H1 (cell line): ENCODE results near the gene SLC35B2. TPM values are rescaled to one million over a fixed set of nuclear protein-coding genes. Genes with fewer than 3 reads are reported as not detected.

Experiments
- CTCF ChIA-PET: fragments of 300-600 bp; sonication (Branson Sonifier 250); formaldehyde crosslinking; loops from one replicate; lab custom pipeline; 2021; ENCODE audit not compliant: partially characterized antibody; lab: Charles Lee
- POLR2A ChIA-PET: fragments of 300-600 bp; sonication (Branson Sonifier 250); formaldehyde crosslinking; loops from one replicate; lab custom pipeline; 2021; ENCODE audit warnings: inconsistent platforms; ENCODE audit not compliant: partially characterized antibody; lab: Charles Lee
- DNase-seq, 2 experiments: peaks; one replicate each; pipeline versions ENCODE4 v3.0.0 to v3.0.0-alpha.2; 2010 to 2022; ENCODE audit warnings: low spot score in 2 of 2, low read depth in 1 of 2, mixed read lengths in 1 of 2
- FAIRE-seq: peaks from 2 replicates; lab custom pipeline; 2011; peaks lifted over from hg19 to GRCh38; lab: Jason Lieb, UNC
- H2AFZ ChIP-seq: 2 replicates; pipeline ENCODE4 v1.8.1; 2012; ENCODE audit warnings: low read length, inconsistent platforms
- H2AK5ac ChIP-seq: 2 replicates; pipeline ENCODE4 v1.6.1; 2013; ENCODE audit warnings: low read depth, low read length
- H2BK120ac ChIP-seq: replicated peaks from 2 replicates; pipeline ENCODE3; 2013; ENCODE audit warnings: low read depth, low read length, inconsistent platforms
- H2BK12ac ChIP-seq: 2 replicates; pipeline ENCODE4 v1.6.1; 2013; ENCODE audit warnings: low read depth, low read length
- H2BK15ac ChIP-seq: 2 replicates; pipeline ENCODE4 v1.6.1; 2013; ENCODE audit warnings: low read length
- H2BK20ac ChIP-seq: 2 replicates; pipeline ENCODE4 v1.6.1; 2013; ENCODE audit warnings: low read length
- H2BK5ac ChIP-seq: 2 replicates; pipeline ENCODE4 v1.6.1; 2013; ENCODE audit warnings: low read depth, low read length
- H3K14ac ChIP-seq: 2 replicates; pipeline ENCODE4 v1.6.1; 2013; ENCODE audit warnings: inconsistent platforms; ENCODE audit not compliant: insufficient read length
- H3K18ac ChIP-seq: 2 replicates; pipeline ENCODE4 v1.6.1; 2013; ENCODE audit warnings: low read length; ENCODE audit errors: extremely low read depth
- H3K23ac ChIP-seq: 2 replicates; pipeline ENCODE4 v1.6.1; 2013; ENCODE audit warnings: inconsistent platforms; ENCODE audit not compliant: insufficient read length
- H3K23me2 ChIP-seq: 2 replicates; pipeline ENCODE4 v1.6.1; 2013; ENCODE audit warnings: low read depth, low read length
- H3K27ac ChIP-seq: 2 replicates; pipeline ENCODE4 v1.6.1; 2011; ENCODE audit warnings: low read depth, low read length, inconsistent platforms
- H3K27me3 ChIP-seq, 4 experiments: replicated peaks in 1 of 4; 1 replicate in 1 of 4; 2 replicates in 3 of 4; pipeline versions ENCODE4 v1.6.1 to v1.8.1; 2011 to 2013; ENCODE audit warnings: low read length in 3 of 4, mild to moderate bottlenecking in 3 of 4, inconsistent platforms in 2 of 4, mixed read lengths in 2 of 4, moderate library complexity in 1 of 4; ENCODE audit not compliant: control insufficient read depth in 3 of 4, insufficient read depth in 3 of 4; ENCODE audit errors: extremely low read depth in 1 of 4
- H3K36me3 ChIP-seq, 4 experiments: 2 replicates each; pipeline versions ENCODE4 v1.6.1 to v1.8.1; 2011 to 2013; ENCODE audit warnings: mild to moderate bottlenecking in 4 of 4, low read length in 3 of 4, moderate library complexity in 2 of 4, control low read depth in 1 of 4, inconsistent platforms in 1 of 4; ENCODE audit not compliant: insufficient read depth in 4 of 4, control insufficient read depth in 2 of 4
- H3K4ac ChIP-seq: replicated peaks from 2 replicates; pipeline ENCODE3; 2013; ENCODE audit warnings: low read length, low read depth, mixed read lengths, inconsistent platforms; ENCODE audit not compliant: insufficient read length
- H3K4me1 ChIP-seq, 4 experiments: replicated peaks in 1 of 4; 1 replicate in 1 of 4; 2 replicates in 3 of 4; pipeline versions ENCODE4 v1.6.1 to v1.8.1; 2011 to 2013; ENCODE audit warnings: low read length in 3 of 4, inconsistent platforms in 2 of 4, mixed read lengths in 1 of 4; ENCODE audit not compliant: insufficient read depth in 4 of 4, control insufficient read depth in 3 of 4
- H3K4me2 ChIP-seq, 2 experiments: 2 replicates each; pipeline versions ENCODE4 v1.6.1 to v1.8.1; 2011 to 2013; ENCODE audit warnings: low read depth in 2 of 2, low read length in 2 of 2, control low read depth in 1 of 2, inconsistent platforms in 1 of 2, mild to moderate bottlenecking in 1 of 2; ENCODE audit not compliant: insufficient read depth in 1 of 2
- H3K4me3 ChIP-seq, 4 experiments: fragments of 200-600, 300-600 bp in 1 of 4; sonication (generic), shearing (Covaris generic), sonication (Bioruptor Twin) in 1 of 4; 2 replicates each; pipeline versions ENCODE4 v1.5.1 to v1.8.1; 2011 to 2016; ENCODE audit warnings: low read length in 4 of 4, low read depth in 3 of 4, control low read depth in 2 of 4, inconsistent platforms in 2 of 4, mild to moderate bottlenecking in 2 of 4, mixed read lengths in 1 of 4, moderate library complexity in 1 of 4; ENCODE audit not compliant: insufficient read depth in 2 of 4; ENCODE audit errors: extremely low read depth in 1 of 4
- H3K56ac ChIP-seq: replicated peaks from 2 replicates; pipeline ENCODE3; 2013; ENCODE audit warnings: low read depth, mild to moderate bottlenecking, mixed read lengths, low read length, inconsistent platforms; ENCODE audit not compliant: insufficient read length
- H3K79me1 ChIP-seq: 2 replicates; pipeline ENCODE4 v1.6.1; 2013; ENCODE audit warnings: low read depth, low read length, control low read depth
- H3K79me2 ChIP-seq, 2 experiments: 2 replicates each; pipeline versions ENCODE4 v1.6.1 to v1.8.1; 2012 to 2013; ENCODE audit warnings: low read length in 2 of 2, mild to moderate bottlenecking in 2 of 2, inconsistent platforms in 1 of 2; ENCODE audit not compliant: insufficient read depth in 2 of 2, control insufficient read depth in 1 of 2
- H3K9ac ChIP-seq, 4 experiments: replicated peaks in 1 of 4; 1 replicate in 1 of 4; 2 replicates in 3 of 4; pipeline versions ENCODE4 v1.6.1 to v1.8.1; 2011 to 2013; ENCODE audit warnings: low read depth in 3 of 4, low read length in 3 of 4, control low read depth in 2 of 4, mild to moderate bottlenecking in 2 of 4, moderate library complexity in 2 of 4, inconsistent platforms in 1 of 4; ENCODE audit errors: extremely low read depth in 1 of 4
- H3K9me3 ChIP-seq, 2 experiments: 2 replicates each; pipeline versions ENCODE4 v1.6.1 to v1.8.1; 2012 to 2013; ENCODE audit warnings: mild to moderate bottlenecking in 2 of 2, moderate library complexity in 2 of 2, control low read depth in 1 of 2, inconsistent platforms in 1 of 2, low read depth in 1 of 2, low read length in 1 of 2, mixed read lengths in 1 of 2; ENCODE audit not compliant: insufficient read depth in 2 of 2
- H4K20me1 ChIP-seq, 2 experiments: replicated peaks in 1 of 2; 2 replicates each; pipeline versions ENCODE3 to v1.8.1; 2011 to 2013; ENCODE audit warnings: inconsistent platforms in 2 of 2, low read length in 2 of 2, mild to moderate bottlenecking in 1 of 2; ENCODE audit not compliant: insufficient read depth in 2 of 2, control insufficient read depth in 1 of 2
- H4K5ac ChIP-seq: 2 replicates; pipeline ENCODE4 v1.6.1; 2013; ENCODE audit warnings: low read length, low read depth, mixed read lengths, inconsistent platforms; ENCODE audit not compliant: insufficient read length
- H4K8ac ChIP-seq: 2 replicates; pipeline ENCODE4 v1.8.0; 2013; ENCODE audit warnings: mild to moderate bottlenecking, moderate library complexity, low read length, inconsistent platforms; ENCODE audit not compliant: insufficient read depth; ENCODE audit errors: extremely low read depth
- H4K91ac ChIP-seq: replicated peaks from 2 replicates; pipeline ENCODE3; 2013; ENCODE audit warnings: low read length, mixed read lengths, inconsistent platforms; ENCODE audit not compliant: insufficient read length
- CTBP2 ChIP-seq: IDR thresholded peaks from 2 replicates; pipeline ENCODE4 v1.7.0; 2011; ENCODE audit warnings: borderline replicate concordance, mild to moderate bottlenecking, moderate library complexity, mixed read lengths, low read length; ENCODE audit not compliant: insufficient read depth, insufficient read length
- EZH2 ChIP-seq: fragments of 200-600 bp; sonication (generic); IDR thresholded peaks from 2 replicates; pipeline ENCODE4 v1.7.1; 2012; ENCODE audit warnings: low read depth, mild to moderate bottlenecking, moderate library complexity, low read length, inconsistent platforms; ENCODE audit not compliant: severe bottlenecking
- FOSL1 ChIP-seq: IDR thresholded peaks from 2 replicates; pipeline ENCODE4 v1.6.1; 2011; ENCODE audit warnings: mild to moderate bottlenecking, low read depth, low read length, moderate library complexity; ENCODE audit not compliant: insufficient read depth
- KDM4A ChIP-seq: IDR thresholded peaks from one replicate; pipeline ENCODE4 v1.7.1; 2012; ENCODE audit warnings: low read depth, mild to moderate bottlenecking, moderate library complexity, low read length, inconsistent platforms; ENCODE audit not compliant: severe bottlenecking
- MAFK ChIP-seq: IDR thresholded peaks from 2 replicates; pipeline ENCODE4 v1.6.1; 2012; ENCODE audit warnings: low read depth, mild to moderate bottlenecking, improper control_type of control experiment, low read length
- MAX ChIP-seq: IDR thresholded peaks from 2 replicates; pipeline ENCODE4 v1.6.1; 2012; ENCODE audit warnings: inconsistent platforms
- NRF1 ChIP-seq: IDR thresholded peaks from 2 replicates; pipeline ENCODE4 v1.6.1; 2011; ENCODE audit warnings: mild to moderate bottlenecking, low read depth, low read length, improper control_type of control experiment
- RBBP5 ChIP-seq: IDR thresholded peaks from 2 replicates; pipeline ENCODE4 v1.7.1; 2012; ENCODE audit warnings: low read depth, mild to moderate bottlenecking, inconsistent platforms, low read length, moderate library complexity, borderline replicate concordance
- RFX5 ChIP-seq: IDR thresholded peaks from 2 replicates; pipeline ENCODE4 v1.6.1; 2011; ENCODE audit warnings: low read depth, low read length, improper control_type of control experiment, borderline replicate concordance
- SP1 ChIP-seq: IDR thresholded peaks from 2 replicates; pipeline ENCODE4 v1.6.1; 2011; ENCODE audit warnings: low read depth, low read length
- TAF1 ChIP-seq: IDR thresholded peaks from 2 replicates; pipeline ENCODE4 v1.6.1; 2011; ENCODE audit warnings: mild to moderate bottlenecking, low read depth, low read length
- TEAD4 ChIP-seq: IDR thresholded peaks from 2 replicates; pipeline ENCODE4 v1.6.1; 2012; ENCODE audit warnings: low read depth, low read length, inconsistent platforms, mixed read lengths
- WGBS, 2 experiments: shearing (Covaris generic) in 1 of 2; methylation state at CpG; one replicate each; pipeline versions ENCODE4 v1.1.6 to v1.1.7; 2013 to 2015; ENCODE audit warnings: low lambda C conversion rate in 2 of 2, mixed read lengths in 2 of 2, inconsistent platforms in 1 of 2, low coverage in 1 of 2, missing lambda C conversion rate in 1 of 2; ENCODE audit not compliant: insufficient replicate concordance in 2 of 2, insufficient coverage in 1 of 2, insufficient read length in 1 of 2; ENCODE audit errors: extremely low coverage in 1 of 2, missing lambda C conversion rate in 1 of 2; 5-methylcytosine and 5-hydroxymethylcytosine counted together
- polyA plus RNA-seq, 7 experiments: library from polyadenylated mRNA; depleted of rRNA in 3 of 7; stranded (reverse) in 5 of 7; unstranded in 2 of 7; fragments of >200 nt in 5 of 7; fragments of 200-250 nt in 2 of 7; gene quantifications; 1 replicate in 5 of 7; 2 replicates in 1 of 7; 4 replicates in 1 of 7; pipeline versions ENCODE4 v1.2.1 to v1.2.3, GENCODE V29; 2011 to 2013; ENCODE audit warnings: missing spikeins in 2 of 7, mixed read lengths in 2 of 7
- total RNA-seq: library from RNA; stranded (reverse); fragmentation: NEBNext Ultra II Directional; extraction: Animal tissue kit (Norgen Biotek cat#: 25700); gene quantifications from 2 replicates; pipeline ENCODE4 v1.2.1, GENCODE V29; 2021

SLC35B2 gene
- total and polyA plus RNA-seq, 2 of the 8 experiments (the other 6 are each of a cell fraction or from before 2014, with no cell fraction given): 29.5 to 65.0 TPM

- Histone ChIP-seq H2BK15ac (no peak overlapping the region), H4K20me1 (no peaks in the 10 kb centered on the region), H3K27me3 (peaks cover 0 to 20% (median 15%) of the 10 kb centered on the region in 4 experiments; a peak in 6 of 7 replicates), H3K9me3 (no peaks in the 10 kb centered on the region), H3K9ac (no peak overlapping the region), H3K4ac (no peak overlapping the region), H2BK20ac (no peak overlapping the region), H3K14ac (no peak overlapping the region), H3K18ac (no peak overlapping the region), H3K27ac (no peak overlapping the region), H2BK120ac (no peak overlapping the region), H4K91ac (no peak overlapping the region), H3K36me3 (no peaks in the 10 kb centered on the region), H2BK5ac (no peak overlapping the region), H3K23ac (no peak overlapping the region), H3K4me3 (no peak overlapping the region), H3K56ac (no peak overlapping the region), H3K79me1 (no peaks in the 10 kb centered on the region), H3K79me2 (no peaks in the 10 kb centered on the region), H3K4me1 (peaks cover 0 to 2% (median 1%) of the 10 kb centered on the region in 4 experiments; a peak in 3 of 7 replicates), H4K8ac (no peak overlapping the region), H3K23me2 (peaks cover 11% of the 10 kb centered on the region; the same call in 1 of the 2 replicates), H2BK12ac (no peak overlapping the region), H2AK5ac (no peak overlapping the region), H3K4me2 (no peak overlapping the region), H2AFZ (no peak overlapping the region), H4K5ac (no peak overlapping the region)
- ChIA-PET CTCF (interaction anchor here (0.8 to 6.2 kb wide), 9 partner anchors 9 to 46 kb away, joined by 3 to 69 read pairs (median 5); no protein-coding TSS in a partner anchor), POLR2A (interaction anchor here (1.0 to 2.5 kb wide), 12 partner anchors 9 to 49 kb away, joined by 3 to 16 read pairs (median 4); partner anchors contain the start of genes AARS2, HSP90AB1 and SPATS1)
- TF ChIP-seq MAFK (no peak), EZH2 (no peak), FOSL1 (no peak), KDM4A (no peak), CTBP2 (no peak), RBBP5 (no peak), TEAD4 (no peak), MAX (no peak), SP1 (no peak), NRF1 (no peak), TAF1 (no peak), RFX5 (no peak)
- no peak for FAIRE-seq
- no peak for DNase-seq
- 83% methylated on average over 4 of the region's 4 CpGs; no CpG with 5 or more reads in 1 of the 2 experiments for WGBS, 2 experiments
Observed at GRCh38 chr6:44292661-44293365, 35.5 kb upstream of the SLC35B2 start.
